Cardiac fibroblast (primary cell): ENCODE data around the gene MAGEA10.
"Not testable (repeated sequence)": the region's sequence is repeated elsewhere in the genome, so short reads cannot be mapped to it uniquely, and the experiment has no call there.

ENCODE experiments used
- DNase-seq, 2 donors: peaks; one replicate each; pipeline versions ENCODE4 v3.0.0 to v3.0.0-alpha.2; 2010; ENCODE audit warnings: low read depth in 2 of 2
- H3K4me3 ChIP-seq, 2 donors: replicated peaks in 1 of 2; 1 replicate in 1 of 2; 2 replicates in 1 of 2; pipeline ENCODE4 v1.5.1; 2011; ENCODE audit warnings: low read depth in 2 of 2, low read length in 2 of 2, mild to moderate bottlenecking in 2 of 2, moderate library complexity in 1 of 2
- CTCF ChIP-seq: IDR thresholded peaks from one replicate; pipeline ENCODE4 v1.5.1; 2011; ENCODE audit warnings: low read depth, mild to moderate bottlenecking, low read length, inconsistent platforms

The MAGEA10 gene

GRCh38 chrX:152138388-152138784 lies at the start of gene MAGEA10:
TSS of gene MAGEA10 (minus strand) at chrX:152138577. CDS start at chrX:152135620, 2,957 bp downstream.
- H3K4me3 ChIP-seq = no peak within 1 kb of the TSS
- DNase-seq = no peak
- TF ChIP-seq CTCF = no peak

GRCh38 chrX:152177497-152178269 lies 39.3 kb upstream of the MAGEA10 start:
- no peak overlapping the region for H3K4me3 ChIP-seq
- no peak for TF ChIP-seq CTCF
- DNase-seq = peak in 1 of 2 donors; percentile 34

- no peak for DNase-seq
- H3K4me3 ChIP-seq = no peak overlapping the region
- no peak for TF ChIP-seq CTCF
Measured at GRCh38 chrX:152177052-152177451, 38.7 kb upstream of the MAGEA10 start.

- DNase-seq, H3K4me3 ChIP-seq: not testable (repeated sequence)
Measured at GRCh38 chrX:152175892-152176291, 37.5 kb upstream of the MAGEA10 start.

- DNase-seq, H3K4me3 ChIP-seq: not testable (repeated sequence)
Measured at GRCh38 chrX:152173923-152174322, 35.5 kb upstream of the MAGEA10 start.

GRCh38 chrX:152170621-152171020 lies 32.2 kb upstream of the MAGEA10 start:
- DNase-seq = peak in 1 of 2 donors; percentile 64
- TF ChIP-seq CTCF = no peak
- no peak overlapping the region for H3K4me3 ChIP-seq

- no peak for DNase-seq
- no peak overlapping the region for H3K4me3 ChIP-seq
- no peak for TF ChIP-seq CTCF
Measured at GRCh38 chrX:152165033-152165743, 26.8 kb upstream of the MAGEA10 start.
